GDM1 (cell line): ENCODE data around the gene CD300LB.
"Not testable (repeated sequence)": the region's sequence is repeated elsewhere in the genome, so short reads cannot be mapped to it uniquely, and the experiment has no call there.

Source experiments
- DNase-seq: peaks from one replicate; lab custom pipeline; 2025; lab: John Stamatoyannopoulos, UW

Gene CD300LB

DNA sequence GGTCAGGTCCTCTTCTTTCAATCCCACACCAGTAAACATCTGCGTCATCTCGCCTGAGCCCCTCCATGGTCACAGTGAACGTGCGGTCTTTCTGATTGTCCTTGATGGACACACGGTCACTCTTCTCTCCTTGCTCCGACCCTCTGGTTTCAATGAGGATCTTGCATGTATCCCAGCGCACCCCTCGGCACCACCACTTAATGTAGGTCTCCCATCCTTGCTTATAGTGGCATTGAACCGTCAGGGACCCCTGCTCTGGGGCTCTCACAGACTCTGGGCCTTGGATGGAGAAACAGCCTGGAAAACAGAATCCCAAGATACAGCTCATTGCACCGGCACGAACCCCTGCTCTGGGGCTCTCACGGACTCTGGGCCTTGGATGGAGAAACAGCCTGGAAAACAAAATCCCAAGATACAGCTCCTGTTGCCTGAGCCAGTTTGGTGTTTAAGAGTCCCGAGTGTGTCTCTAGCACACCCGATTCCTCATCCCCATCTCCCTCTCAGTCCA lies 5.4 kb downstream of the CD300LB start:
- no peak for DNase-seq

DNA sequence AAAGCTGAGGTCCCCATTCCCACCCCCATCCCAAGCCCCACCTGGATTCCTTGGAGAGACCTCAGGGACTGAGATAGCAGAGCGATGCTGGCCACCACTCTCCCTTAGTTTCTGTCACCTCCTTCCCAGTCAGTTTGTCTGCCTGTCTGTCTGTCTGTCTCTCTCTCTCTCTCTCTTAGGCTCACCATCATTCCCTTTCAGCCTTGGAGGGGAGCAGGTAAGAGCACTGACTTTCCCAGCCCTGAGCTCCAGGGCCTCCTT lies 5.9 kb downstream of the CD300LB start:
- no peak for DNase-seq

DNA sequence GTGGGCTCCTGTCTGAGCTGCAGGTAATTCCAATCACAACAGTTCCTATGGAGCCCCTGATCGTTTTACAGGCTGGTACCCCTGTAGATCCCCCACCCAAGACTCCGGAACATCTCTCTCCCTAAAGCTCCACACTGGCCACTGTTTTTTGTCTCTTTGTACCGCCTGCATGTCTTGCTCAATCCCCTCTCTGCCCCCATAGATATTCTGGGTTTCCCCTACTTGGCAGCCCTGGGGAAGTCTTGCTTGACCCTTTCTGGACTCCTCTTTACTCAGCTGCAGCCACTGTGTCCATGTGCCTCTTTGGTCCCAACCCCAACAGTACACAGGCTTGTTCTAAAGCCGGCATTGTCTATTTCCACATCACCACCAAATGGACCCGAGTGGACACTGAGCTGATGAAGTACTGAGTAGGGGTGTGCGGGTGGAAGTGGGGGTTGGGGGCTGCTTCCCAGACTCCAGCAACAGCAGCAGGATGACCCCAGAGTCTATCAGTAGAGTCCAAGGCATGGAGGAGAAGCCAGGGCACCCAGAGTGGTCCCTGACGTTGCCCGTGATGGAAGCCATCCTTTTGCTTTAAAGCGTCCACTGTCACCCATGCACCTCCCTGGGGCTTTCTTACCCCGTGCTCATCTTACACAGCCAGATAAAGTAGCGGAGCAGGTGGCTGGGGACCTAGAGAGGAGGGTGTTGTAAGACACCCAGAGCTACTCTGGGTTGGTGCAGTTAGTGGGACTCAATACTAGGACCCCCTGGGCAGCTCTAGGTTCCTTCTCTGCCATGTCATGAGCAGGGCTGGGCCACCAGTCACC lies 6.4 kb downstream of the CD300LB start:
- DNase-seq, result no peak

DNA sequence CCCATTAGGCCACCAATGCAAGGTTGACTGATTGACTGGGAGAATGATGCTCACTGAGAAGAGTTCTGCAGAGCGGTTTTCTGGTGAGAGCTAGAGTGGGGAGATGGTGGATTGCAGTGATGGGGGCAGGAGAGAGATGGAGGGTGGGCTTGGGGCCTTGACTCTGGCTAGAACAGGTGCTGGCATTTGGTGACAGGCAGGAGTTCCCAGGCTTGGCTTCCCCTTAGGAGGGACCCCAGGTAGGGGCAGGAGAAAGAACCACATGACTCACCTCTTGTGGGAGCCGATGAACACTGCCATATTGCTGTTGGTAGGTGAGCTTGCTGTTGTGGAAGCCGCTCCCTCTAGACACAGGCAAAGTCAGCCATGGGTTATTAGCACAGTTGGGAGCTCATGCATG lies 8.0 kb downstream of the CD300LB start:
- no peak for DNase-seq

DNA sequence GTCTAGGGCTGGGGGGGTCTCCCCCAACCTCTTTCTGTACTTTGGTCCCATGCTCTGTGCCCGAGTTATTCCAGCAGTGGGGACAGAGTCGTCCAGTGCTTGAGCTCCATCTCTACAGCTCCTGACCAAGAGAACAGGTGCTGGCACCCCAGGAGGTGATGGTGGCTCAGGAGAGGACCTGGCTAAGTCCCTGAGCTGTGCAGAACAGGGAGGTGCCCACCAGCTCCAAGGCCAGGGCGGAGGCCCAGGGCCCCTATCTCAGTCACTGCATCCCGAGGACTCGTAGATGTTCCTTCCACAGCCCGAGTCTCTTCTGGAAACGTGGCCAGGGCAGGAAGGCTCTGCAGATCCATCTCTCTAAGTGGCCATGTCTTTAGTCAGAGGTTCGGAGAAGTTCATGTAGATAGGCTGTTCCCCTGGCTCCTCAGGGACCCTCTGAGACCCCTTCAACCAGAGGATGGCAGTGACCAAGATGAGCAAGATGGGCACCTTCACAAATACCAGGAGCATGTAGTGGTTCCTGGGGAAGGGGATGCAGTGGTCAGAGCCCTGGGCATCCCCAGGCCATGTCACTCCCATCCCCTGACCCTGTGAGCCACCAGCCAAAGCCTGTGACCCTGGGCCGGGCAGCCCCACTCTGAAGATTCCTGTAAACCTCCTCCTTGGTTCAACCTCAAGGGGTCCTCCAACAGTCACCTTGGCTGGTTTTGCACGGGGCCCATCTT lies 8.7 kb downstream of the CD300LB start:
- DNase-seq, result no peak

DNA sequence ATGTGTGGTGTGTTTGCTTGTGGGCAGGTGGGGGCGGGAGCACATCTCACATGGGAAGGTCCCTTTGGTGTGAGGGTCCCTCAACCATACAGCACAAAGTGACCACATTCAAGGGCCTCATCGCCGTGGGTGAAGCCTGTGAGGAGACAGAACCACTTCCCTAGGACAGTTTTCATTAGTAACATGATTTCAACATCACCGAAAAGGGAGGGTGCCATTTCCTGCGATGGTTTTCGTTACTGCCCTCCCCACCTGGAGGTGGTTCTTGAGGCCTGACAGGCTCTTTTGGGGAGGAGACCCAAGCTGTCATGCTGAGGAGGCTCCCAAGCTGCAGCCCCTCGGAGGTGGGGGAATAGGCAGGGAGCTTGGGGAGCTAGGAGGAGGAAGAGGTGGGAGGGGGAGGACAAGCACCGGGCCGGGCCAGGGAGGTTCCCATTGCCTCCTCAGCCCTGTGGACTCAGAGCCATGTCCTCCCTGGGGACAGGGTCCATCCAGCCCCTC lies 9.5 kb downstream of the CD300LB start:
- no peak for DNase-seq

DNA sequence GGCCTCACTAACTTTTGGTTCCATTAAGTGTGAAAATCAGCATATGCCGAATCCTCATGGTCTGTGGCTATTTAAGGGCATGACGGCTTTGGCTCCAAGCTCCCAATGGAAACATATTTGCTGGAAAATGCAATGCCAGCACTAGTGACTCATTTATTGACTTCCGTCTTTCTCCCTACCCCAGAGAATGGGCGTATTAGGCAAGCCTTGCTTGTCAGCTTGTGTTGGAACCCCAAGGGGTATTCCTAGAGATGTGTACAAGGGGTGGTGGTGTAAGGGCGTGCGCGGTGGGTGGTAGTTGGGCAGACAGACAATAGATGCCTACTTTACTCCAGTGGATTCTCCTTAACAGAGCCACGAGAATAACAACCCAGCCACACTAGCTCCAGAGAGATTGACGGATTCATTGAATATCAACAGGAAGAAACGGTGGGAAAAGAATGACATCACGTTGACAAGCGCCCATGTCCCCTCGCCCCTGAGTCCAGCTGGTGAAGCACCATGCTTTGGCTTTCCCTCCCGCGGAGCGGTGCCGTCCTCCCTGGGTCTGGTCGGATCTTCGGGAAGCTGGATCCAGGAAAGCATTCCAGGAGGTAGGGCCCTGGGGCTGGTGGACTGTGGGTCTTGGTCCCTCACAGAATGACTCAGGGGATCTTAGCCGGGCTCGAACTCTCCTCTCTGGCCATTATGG lies 10.3 kb downstream of the CD300LB start:
- no peak for DNase-seq

DNA sequence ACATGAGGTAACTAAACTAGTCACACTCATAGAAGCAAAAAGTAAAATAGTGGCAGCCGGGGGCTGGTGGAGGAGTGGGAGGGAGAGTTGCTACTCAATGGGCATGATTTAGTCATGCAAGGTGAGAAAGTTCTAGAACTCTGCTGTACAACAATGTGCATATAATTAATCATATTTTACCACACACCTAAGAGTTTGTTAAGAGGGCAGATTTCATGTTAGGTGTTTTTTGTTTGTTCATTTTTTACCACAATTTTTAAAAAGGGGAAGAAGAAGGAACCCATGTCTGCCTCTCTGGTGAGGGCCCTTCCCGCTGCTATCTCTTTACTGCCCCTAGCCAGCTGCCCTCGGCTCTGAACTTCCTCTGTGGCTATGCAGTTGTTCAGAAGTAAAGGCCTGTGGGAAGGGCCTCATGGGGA lies 11.2 kb downstream of the CD300LB start:
- DNase-seq, result peak; percentile 74

DNA sequence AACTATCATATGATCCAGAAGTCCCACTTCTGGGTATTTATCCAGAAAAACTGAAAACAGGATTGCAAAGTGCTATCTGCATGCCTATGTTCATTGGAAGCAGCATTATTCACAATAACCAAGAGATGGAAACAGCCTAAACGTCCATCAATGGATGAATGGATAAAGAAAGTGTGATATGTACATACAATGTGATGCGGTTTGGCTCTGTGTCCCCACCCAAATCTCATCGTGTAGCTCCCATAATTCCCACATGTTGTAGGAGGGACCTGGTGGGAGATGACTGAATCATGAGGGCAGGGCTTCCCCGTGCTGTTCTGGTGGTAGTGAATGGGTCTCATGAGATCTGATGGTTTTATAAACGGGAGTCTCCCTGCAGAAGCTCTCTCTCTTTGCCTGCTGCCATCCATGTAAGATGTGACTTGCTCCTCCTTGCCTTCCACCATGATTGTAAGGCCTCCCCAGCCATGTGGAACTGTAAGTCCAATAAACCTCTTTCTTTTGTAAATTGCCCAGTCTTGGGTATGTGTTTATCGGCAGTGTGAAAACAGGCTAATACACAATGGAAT lies 12.8 kb downstream of the CD300LB start:
- not testable (repeated sequence) for DNase-seq

DNA sequence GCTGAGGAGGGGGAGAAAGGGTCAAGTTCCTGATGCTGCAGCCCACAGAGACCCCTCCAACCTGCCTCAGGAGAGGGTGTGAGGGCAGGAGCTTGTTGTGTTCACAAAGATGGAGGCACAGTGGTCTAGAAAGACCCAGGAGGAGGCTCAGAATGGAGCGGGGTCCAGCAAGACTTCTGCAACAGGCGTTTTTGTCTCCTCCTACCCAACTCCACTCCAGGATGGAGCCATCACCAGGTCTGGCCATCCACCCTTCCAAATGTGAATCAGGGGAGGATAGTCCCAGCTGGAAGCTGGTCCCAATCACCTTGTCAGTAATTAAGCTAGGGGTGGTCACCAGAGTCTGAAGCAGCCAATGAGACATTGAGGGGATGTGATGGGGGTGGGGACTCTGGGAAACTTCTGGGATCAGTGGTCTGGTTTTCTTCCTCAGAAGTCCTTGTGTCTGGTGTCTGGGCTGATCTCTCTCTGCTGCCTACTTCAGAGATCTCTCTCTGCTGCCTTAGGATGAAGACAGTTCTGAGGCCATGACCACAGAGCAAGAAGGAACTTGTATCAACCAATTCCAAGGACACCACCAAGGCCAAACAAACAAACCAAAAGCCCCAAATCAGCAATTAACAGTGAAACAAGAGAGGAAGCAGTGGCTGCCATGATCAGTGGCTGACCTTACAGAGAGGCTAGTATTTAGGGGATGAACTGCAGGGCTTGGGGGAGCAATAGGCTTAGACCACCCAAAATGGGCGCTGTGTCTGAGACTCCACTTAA lies 14.5 kb downstream of the CD300LB start:
- no peak for DNase-seq

DNA sequence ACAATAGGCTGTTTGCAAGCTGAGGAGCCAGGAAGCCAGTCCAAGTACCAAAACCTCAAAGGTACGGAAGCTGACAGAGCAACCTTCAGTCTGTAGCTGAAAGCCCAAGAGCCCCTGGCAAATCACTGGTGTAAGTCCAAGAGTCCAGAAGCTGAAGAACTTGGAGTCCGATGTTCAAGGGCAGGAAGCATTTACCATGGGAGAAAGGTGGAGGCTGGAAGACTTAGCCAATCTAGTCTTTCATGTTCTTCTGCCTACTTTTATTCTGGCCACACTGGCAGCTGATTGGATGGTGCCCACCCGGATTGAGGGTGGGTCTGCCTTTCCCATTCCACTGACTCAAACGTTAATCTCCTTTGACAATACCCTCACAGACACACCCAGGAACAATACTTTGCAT lies 15.3 kb downstream of the CD300LB start:
- no peak for DNase-seq

DNA sequence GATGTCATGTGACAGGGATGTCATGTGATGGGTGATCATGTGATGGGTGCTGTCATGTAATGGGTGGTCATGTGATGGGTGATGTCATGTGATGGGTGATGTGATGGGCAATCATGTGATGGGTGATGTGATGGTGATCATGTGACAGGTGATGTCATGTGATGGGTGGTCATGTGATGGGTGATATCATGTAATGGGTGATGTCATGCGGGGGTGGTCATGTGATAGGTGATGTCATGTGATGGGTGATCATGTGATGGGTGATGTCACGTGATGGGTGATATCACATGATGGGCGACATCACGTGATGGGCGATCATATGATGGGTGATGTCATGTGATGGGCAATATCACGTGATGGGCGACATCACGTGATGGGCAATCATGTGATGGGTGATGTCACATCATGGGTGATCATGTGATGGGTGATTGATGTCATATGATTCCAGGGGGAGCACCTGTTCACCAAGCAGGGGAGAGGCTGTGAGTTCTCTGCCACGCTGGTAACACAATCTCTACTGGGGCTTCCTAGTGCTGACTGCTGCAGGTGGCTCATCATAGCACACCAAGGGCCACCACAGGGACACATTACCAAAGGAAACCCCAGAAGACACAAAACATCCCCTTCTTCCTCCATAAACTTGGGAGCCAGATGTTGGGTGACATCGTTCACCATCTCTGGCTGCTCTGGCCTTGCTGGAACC lies 16.5 kb downstream of the CD300LB start:
- DNase-seq, result no peak

DNA sequence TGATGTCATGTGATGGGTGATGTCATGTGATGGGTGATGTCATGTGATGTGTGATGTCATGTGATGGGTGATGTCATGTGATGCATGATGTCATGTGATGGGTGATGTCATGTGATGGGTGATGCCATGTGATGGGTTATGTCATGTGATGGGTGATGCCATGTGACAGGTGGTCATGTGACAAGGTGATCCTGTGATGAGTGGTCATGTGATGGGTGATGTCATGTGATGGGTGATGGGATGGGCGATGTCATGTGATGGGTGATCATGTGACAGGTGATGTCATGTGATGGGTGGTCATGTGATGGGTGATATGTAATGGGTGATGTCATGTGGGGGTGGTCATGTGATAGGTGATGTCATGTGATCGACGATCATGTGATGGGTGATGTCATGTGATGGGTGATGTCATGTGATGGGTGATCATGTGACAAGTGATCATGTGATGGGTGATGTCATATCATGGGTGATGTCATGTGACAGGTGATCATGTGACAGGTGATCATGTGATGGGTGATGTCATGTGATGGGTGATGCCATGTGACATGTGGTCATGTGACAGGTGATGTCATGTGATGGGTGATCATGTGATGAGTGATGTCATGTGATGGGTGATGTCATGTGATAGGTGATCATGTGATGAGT lies 17.2 kb downstream of the CD300LB start:
- DNase-seq, result no peak

DNA sequence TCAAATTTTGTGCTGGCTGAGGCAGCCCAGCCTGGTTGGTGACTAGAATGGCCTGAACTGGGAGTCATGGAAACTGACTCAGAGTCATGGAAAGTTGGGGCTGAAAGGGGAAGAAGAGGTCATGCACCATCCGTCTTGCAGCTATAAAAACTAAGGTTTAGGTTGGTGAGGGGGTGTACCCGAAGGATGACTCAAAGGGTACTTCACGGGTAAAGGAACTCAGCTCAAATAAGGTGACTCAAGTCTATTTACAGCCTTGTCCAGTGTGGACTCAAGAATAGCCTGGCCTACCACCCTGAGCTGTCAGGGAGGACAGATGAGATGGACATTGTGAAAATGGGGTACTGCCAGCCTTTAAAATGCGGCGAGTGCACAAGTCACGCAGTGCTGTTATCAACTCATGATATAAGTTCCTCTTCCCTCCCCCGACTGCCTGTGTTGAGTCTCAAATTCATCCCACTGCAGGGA lies 18.6 kb downstream of the CD300LB start:
- peak; percentile 54 for DNase-seq

DNA sequence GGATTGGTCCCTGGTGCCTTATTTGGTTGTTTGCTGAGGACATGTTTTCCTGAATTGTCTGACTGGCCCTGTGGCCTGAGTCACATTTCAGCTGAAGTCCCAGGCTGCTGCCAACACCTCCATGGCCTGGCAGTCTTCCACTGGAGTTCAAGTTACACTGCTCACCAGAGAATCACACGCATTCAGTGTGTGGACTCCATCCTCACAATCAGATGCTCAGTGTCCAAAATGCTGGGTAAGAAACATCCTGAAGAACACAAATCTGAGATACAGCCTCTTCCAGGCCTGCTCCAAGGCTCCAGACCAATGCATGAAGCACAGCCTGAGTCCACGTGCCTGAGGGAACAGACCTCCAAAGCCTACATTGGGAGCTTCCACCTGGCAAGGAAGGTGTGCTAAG lies 19.2 kb downstream of the CD300LB start:
- no peak for DNase-seq

DNA sequence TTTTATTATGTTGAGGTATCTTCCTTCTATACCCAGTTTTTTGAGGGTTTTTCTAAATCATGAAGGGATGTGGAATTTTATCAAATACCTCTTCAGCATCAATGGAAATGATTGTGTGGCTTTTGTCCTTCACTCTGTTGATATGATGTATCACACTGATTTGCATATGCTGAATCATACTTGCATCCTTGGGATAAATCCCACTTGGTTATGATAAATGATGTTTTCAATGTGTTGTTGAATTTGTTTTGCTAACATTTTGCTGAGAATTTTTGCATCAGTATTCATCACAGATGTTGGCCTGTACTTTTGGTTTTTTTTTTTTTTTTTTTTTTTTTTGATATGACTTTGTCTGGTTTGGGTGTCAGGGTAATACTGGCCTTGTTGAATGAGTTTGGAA lies 23.1 kb downstream of the CD300LB start:
- no peak for DNase-seq

DNA sequence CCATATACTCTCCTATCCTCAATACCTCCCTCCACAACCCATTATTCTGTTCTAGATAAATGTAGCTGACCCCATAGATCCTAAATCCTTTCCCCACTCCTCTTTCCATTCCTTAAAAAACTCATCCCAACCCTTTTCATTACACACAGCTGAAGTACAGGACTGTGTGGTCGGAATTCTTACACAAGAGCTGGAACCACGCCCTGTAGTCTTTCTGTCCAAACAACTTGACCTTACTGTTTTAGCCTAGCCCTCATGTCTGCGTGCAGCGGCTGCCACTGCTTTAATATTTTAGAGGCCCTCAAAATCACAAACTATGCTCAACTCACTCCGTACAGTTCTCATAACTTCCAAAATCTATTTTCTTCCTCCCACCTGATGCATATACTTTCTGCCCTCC lies 27.3 kb downstream of the CD300LB start:
- not testable (repeated sequence) for DNase-seq

DNA sequence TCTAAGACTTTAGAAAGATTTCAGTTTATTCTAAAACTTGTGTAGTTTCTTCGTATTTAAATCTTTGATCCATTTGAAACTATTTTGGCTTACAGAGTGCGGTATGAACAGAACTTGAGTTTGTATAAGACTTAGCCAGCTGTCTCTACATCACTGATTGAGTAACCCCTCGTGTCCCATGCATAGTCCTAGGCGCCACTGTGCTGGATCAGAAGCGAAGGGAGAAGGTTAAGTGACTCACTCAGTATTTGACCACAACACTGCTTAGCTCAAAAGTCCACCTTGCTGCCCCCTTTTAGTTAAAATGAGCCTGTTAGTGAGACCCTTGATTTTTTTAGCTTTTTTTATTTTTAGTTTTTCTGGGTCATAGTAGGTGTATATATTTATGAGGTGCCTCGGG lies 28.4 kb downstream of the CD300LB start:
- DNase-seq, result no peak

DNA sequence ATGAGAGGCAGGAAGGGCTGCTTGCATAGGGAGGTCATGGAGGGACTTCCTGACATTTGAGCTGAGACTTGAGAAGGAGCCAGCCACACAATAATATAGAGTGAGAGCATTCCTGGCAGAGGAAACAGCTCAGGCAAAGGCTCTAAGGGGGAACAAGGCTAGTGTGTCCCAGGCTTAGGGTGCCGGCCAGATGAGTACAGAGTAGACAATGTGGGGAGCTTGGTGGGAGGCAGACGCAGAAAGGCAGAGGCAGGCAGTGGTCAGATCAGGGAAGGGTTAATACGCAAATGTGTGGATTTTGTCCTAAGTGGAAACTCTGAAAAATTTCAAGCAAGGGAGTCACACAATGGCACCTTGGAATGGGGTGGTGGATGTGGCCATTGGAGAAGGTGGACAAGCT lies 31.3 kb downstream of the CD300LB start:
- DNase-seq, result no peak

DNA sequence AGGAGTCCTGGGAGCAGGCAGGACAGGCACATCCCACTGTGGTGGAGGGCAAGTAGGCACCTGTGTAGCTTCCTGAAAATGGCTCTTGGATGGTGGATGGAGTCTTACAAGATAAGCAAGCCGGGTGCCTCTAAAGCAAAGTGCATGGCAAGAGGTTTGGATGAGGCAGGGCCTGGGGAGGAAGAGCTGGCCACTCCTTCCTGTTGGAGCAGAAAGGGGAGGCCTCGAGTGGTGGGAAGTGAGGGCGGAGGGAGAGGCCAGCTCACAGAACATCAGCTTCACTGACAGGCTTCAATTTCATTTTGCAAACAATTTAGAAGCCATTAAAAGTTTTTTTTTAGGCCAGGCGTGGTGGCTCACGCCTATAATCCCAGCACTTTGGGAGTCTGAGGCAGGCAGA lies 33.8 kb downstream of the CD300LB start:
- no peak for DNase-seq
